Neural progenitor cell (in vitro differentiated cells): ENCODE results near the gene PMM1.

Experiments
- CTCF ChIP-seq: fragments of 200-600 bp; sonication (generic); IDR thresholded peaks from 2 replicates; pipeline ENCODE4 v1.5.1; 2017; ENCODE audit warnings: antibody characterized with exemption, mild to moderate bottlenecking
- EZH2 ChIP-seq: fragments of 200-600 bp; sonication (generic); IDR thresholded peaks from 2 replicates; pipeline ENCODE4 v1.6.1; 2017; ENCODE audit warnings: antibody characterized with exemption, mild to moderate bottlenecking, moderate library complexity

GRCh38 chr22:41597635-41597953, 8.0 kb upstream of the PMM1 start:
- no peak for TF ChIP-seq EZH2
- no peak for TF ChIP-seq CTCF
